SH-SY5Y (cell line): Measurements from ENCODE around the gene BLOC1S4.

Experiments used
- GATA2 ChIP-seq: IDR thresholded peaks from 2 replicates; pipeline ENCODE4 v1.6.1; 2011; ENCODE audit warnings: mild to moderate bottlenecking, low read depth, low read length
- GATA3 ChIP-seq: IDR thresholded peaks from 2 replicates; pipeline ENCODE4 v1.6.1; 2011; ENCODE audit warnings: low read depth, mild to moderate bottlenecking, low read length, moderate library complexity

BLOC1S4 gene

DNA sequence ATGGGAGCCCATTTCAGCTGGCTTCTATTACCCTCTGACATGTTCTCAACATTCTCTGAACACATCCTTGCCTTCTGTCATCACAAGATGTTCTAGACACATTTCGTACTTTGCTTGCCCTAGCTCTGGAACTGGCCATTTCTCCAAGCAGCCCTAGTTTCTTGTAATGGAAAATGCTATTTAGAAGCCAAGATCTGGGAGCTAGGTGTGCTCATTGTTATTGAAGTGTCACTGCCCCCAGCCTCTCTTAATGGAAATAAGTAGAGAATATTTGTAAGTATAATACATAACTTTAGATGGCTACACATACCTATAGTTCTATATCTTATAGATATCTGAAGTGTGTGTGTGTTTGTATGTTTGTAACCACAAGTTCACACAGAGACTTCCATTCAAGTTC, 13.2 kb upstream of the BLOC1S4 start:
- TF ChIP-seq GATA2 = no peak
- no peak for TF ChIP-seq GATA3

GRCh38 chr4:6703786-6704185, 12.2 kb upstream of the BLOC1S4 start:
- TF ChIP-seq GATA2 = no peak
- TF ChIP-seq GATA3 = no peak

DNA sequence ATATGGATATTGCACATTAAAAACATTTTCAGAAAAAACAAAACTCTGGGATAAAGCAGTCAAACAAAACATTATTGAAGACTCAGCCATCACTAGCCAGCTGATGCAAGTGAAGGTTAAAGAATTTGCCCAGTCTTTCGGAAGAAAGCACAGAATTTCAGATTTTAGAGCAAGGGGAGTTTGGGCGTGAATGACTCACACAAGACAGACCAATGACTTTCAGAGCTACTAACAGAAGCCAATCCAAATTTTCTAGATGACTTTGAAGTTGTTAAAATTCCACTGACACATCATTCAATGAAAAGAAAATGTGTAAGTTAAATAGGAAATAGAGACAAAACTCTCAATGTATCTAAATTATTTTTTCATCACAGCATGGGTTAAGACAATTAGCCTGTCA, 10.3 kb upstream of the BLOC1S4 start:
- TF ChIP-seq GATA2 (no peak), GATA3 (no peak)

GRCh38 chr4:6706173-6706572, 9.8 kb upstream of the BLOC1S4 start:
- TF ChIP-seq GATA3 (no peak), GATA2 (no peak)

GRCh38 chr4:6709230-6710114, 6.5 kb upstream of the BLOC1S4 start, which contains the start of gene MRFAP1L1:
Gene MRFAP1L1 (minus strand): TSS chr4:6709865. CDS start chr4:6709629, 236 bp downstream.
- TF ChIP-seq GATA2 (no peak), GATA3 (no peak)

DNA sequence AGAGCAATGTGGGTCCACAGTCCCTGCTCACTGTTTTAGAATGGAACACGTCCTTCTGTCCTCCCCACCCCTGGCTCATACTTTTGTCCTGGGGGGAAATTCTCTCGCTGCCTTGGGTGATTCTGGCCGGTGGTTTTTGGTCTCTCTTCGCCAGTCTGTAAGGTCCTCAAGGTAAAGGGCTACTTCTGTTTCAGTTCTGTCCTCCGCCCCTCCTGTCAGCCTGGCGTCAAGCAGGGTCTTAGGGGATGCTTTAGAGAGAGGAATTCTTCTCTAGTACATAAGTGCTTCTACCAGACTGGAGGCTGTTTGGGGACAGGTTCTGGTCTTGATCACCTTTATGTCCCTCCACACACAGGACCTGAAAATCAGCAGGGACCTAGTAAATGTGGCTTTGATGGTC, 5.7 kb upstream of the BLOC1S4 start:
- no peak for TF ChIP-seq GATA3

GRCh38 chr4:6710996-6711395, 5.0 kb upstream of the BLOC1S4 start:
- TF ChIP-seq GATA2 = no peak
- no peak for TF ChIP-seq GATA3

- TF ChIP-seq GATA2 (no peak), GATA3 (no peak)
These were observed 1.0 kb upstream of the BLOC1S4 start for GRCh38 chr4:6714954-6715353.

DNA sequence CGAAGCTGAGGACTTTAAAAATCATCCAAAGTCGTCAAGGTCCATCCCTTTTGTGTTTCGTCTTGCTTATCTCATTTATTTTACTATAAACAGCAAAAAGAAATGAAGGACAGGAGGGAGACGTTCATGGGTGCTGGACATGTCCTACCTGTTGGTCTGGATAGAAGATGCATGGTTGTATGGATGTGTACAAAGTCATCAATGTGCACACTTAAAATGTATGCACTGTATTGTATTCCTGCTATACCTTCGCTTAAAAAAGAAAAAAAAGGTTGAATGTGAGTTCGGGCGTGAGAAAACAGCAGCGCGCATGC, 313 bp upstream of the BLOC1S4 start:
- TF ChIP-seq GATA3 (no peak), GATA2 (no peak; the same call in 1 of the 2 replicates)

DNA sequence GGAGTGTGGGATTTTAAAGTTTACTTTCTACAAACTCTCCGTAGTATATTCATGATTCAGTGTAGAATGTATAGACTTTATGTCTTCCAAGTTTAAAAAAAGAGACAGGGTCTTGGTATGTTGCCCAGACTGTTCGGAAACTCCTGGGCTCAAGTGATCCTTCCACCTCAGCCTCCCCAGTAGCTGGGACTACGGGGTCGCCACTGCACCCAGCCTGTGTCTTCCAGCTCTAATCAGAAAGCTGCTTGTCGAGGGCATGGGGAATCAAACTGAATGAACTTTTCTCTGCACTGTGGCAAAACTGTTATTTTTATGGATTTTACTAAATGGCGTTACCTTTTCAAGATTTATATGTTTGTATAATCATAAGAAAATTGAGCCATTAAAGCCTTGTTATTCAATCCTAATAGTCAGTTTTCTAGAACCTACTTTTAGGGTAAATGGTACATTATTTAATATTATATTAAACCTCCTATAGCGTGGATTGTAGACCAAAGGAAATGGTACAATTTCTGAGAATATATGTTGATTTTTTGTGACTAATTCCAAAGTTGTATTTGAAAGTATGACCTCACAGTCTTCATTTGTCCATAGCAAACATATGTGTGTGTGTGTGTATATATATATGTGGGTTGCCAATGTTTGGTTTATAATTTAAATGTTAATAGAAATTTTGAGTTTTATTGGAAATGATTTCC, 1.1 kb downstream of the BLOC1S4 start:
- no peak for TF ChIP-seq GATA2
- TF ChIP-seq GATA3 = no peak

DNA sequence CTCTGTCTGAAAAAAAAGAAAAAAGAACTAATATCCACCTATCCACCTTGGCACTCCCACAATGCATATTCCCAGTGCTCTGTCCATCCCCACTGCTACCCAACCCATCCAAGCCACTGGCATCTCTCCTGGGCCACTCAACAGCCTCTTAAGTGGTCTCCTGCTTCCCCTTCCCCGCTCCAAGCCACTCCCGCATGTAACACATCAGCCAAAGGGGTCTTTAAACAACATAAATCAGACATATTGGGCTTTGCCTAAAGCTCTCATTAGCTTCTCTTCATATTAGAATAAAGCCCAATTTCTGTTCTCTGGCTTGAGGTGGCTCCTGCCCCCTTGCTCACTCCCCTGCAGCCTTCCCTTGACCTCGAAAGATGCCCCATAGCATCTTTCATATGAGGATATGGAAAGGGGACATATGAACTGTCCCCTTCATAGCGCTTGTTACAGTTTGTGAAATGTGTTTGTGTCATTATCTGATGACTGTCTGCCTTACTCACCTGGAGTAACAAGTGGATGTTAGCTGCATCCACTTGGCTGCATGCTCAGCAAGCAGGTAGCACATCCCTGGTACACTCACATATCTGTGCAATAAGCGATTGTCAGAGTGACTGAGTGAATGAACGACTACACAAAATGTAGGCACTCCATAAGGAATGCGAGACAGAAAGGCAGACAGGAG, 3.1 kb downstream of the BLOC1S4 start:
- no peak for TF ChIP-seq GATA2
- TF ChIP-seq GATA3 = no peak

DNA sequence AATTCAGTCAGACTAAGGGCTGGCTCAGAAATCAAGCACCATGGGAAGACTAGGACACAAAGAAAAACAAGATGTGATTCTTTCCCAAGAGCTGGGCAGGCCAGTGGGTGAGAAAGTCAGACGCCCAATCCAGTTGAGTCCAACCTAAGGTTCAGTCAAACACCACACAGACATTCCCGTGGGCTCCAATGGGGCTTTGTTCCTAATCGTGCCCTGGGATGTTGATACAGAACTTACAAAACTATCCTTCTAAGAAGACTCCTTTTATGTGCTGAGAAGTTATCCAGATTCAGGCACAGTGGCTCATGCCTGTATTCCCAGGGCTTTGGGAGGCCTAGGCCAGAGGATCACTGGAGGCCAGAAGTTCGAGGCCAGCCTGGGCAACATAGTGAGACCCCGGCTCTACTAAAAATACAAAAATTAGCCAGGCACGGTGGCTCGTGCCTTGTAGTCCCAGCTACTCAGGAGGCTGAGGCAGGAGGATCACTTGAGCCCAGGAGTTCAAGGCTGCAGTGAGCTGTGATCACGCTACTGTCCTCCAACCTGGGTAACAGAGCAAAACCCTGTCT, 3.7 kb downstream of the BLOC1S4 start:
- no peak for TF ChIP-seq GATA3
- no peak for TF ChIP-seq GATA2

- TF ChIP-seq GATA3 (no peak), GATA2 (no peak)
These were observed 4.3 kb downstream of the BLOC1S4 start for GRCh38 chr4:6720202-6720699.

DNA sequence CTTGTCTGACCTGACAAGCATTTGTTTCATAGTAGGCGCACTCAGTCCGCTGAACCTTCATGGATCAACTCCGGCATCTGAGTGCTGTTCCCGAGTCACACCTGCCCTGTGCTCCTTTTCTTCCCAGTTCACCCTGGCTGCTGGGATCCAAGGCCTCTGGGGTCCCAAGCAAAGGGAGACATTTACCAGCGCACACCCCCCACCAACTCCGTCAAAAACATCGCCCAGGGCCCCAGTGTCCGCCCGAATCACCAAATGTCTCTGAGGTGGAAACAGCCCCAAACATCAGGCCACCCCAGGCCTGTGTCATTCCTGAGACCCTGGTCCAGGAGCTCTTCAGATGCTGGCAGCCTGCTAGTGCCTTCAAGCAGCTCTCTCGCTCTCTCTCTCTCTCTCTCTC, 5.1 kb downstream of the BLOC1S4 start:
- TF ChIP-seq GATA3 = no peak
- TF ChIP-seq GATA2 = no peak

GRCh38 chr4:6722891-6723290, 6.9 kb downstream of the BLOC1S4 start:
- TF ChIP-seq GATA3 (no peak), GATA2 (no peak)
